AG10803 (cell line): ENCODE data around the gene KRT79.
A peak's percentile ranks its signal among the peaks of the same experiment; 100 is the strongest.
"Not testable (repeated sequence)": the region's sequence is repeated elsewhere in the genome, so short reads cannot be mapped to it uniquely, and the experiment has no call there.

Source experiments
- DNase-seq: peaks from one replicate; pipeline ENCODE4 v3.0.0; 2010; ENCODE audit warnings: low read depth
- H3K4me3 ChIP-seq: 2 replicates; pipeline ENCODE4 v1.5.1; 2011; ENCODE audit warnings: mild to moderate bottlenecking, low read length, control low read depth
- TF ChIP-seq, protein P1 (sequence below): conservative IDR thresholded peaks from 2 replicates; pipeline ENCODE4 v1.5.1; 2011; ENCODE audit warnings: mild to moderate bottlenecking, low read length, control low read depth, inconsistent platforms

The KRT79 gene

GRCh38 chr12:52833922-52834726 is at the start of gene KRT79:
TSS of gene KRT79 (minus strand) at chr12:52834311. CDS start at chr12:52834260, 51 bp downstream.
- no peak within 1 kb of the TSS for H3K4me3 ChIP-seq
- no peak for DNase-seq
- TF ChIP-seq, protein P1, sequence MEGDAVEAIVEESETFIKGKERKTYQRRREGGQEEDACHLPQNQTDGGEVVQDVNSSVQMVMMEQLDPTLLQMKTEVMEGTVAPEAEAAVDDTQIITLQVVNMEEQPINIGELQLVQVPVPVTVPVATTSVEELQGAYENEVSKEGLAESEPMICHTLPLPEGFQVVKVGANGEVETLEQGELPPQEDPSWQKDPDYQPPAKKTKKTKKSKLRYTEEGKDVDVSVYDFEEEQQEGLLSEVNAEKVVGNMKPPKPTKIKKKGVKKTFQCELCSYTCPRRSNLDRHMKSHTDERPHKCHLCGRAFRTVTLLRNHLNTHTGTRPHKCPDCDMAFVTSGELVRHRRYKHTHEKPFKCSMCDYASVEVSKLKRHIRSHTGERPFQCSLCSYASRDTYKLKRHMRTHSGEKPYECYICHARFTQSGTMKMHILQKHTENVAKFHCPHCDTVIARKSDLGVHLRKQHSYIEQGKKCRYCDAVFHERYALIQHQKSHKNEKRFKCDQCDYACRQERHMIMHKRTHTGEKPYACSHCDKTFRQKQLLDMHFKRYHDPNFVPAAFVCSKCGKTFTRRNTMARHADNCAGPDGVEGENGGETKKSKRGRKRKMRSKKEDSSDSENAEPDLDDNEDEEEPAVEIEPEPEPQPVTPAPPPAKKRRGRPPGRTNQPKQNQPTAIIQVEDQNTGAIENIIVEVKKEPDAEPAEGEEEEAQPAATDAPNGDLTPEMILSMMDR, result no peak

DNA sequence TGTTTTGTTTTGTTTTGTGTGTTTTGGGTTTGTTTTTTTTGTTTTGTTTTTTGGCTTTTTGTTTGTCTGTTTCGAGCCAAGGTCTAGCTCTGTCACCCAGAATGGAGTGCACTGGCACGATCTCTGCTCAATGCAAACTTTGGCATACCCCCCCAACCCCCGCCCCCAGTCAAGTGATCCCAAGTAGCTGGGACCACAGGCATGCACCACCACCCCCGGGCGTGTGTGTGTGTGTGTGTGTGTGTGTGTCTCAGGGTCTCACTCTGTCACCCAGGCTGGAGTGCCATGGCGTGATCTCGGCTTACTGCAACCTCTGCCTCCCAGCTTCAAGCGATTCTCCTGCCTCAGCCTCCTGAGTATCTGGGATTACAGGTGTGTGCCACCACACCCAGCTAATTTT is 46.4 kb upstream of the KRT79 start:
- DNase-seq, H3K4me3 ChIP-seq: not testable (repeated sequence)

DNA sequence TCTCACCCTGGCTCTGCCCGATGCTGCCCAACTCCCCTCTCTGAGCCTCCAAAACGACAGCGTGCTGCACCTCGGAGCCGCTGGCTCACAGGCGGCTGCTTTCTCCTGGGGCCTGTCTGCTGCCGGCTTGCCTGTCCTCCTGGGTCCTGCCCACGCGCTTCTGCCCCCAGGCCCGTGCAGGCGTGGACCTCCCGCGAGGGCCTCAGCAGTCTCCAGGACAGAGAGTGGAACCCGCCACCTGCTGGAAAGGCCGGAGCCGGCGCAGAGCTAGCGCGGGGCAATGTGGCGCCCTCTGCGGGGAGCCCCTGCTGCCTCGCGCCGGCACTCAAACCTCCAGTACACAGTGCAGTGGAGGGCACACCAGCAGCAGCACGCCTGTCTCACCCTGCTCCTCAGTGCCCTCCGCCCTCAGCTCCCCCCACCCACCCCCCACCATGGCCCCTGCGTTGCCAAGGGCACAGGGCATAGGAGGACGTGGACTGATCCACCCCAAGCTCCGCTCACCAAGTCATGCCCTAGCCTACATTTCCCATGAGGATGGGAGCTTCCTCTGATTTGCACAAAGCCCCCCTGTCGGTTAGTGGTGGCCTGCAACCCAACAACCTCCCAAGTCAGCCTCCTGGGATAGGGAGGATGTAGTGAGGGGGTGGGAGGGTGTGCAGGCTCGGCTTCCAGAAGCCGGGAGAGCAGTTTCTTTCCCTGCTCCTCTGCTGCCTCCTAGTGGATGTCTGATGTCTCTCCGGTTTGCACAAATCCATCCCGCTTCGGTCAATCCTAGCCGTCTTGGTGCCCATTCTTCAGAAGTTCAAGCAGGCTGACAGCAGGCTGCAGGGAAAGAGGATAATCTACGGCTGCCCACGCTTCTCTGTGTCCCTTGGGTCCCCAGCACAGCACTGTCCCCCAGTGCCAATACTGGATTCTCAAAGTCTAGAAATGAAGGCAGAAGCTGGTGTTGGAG is 45.6 kb upstream of the KRT79 start:
- peak; percentile 82 for DNase-seq
- H3K4me3 ChIP-seq, result peak overlapping the region; percentile 40
- TF ChIP-seq, protein P1, result peak; percentile 92

DNA sequence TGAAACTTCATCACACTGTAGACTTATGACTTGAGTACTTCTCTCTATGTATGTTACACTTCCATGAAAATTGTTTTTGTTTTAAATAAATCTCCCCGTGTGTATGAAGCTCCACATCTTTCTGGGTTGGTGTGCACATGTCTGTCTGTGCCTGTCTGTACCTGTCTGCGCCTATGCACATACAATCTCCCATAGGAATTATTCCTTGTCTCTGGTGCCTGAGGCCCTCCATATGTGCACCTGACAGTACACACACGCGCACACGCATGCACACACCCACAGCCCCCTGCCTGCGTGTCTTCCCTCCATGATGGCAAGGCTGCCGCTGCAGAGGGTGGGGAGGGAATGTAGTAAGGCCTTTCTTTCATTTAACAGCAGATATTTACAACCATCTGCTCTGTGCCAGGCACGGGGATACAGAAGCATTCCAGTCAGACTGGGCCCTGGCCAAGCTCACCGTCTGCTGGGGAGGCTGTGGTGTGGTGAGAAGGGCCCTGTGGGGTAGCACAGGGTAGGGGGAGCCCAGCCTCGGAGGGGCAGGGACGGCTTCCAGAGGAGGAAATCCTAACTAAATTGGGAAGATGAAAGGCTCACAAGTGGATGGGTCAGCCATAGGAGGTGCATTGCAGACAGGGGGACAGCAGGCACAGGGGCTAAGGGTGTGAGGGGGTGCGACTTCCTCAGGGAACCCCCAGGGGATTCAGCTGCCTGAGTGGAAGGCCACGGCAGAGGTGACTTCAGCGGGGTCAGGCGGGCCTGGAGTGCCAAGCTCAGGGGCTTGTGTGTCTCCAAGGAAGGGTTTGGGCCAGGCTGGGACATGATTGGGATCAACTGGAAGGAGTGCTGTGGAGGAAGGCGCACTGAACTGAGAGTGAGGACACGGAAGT is 44.6 kb upstream of the KRT79 start:
- H3K4me3 ChIP-seq, result no peak overlapping the region
- TF ChIP-seq, protein P1, result no peak
- no peak for DNase-seq

DNA sequence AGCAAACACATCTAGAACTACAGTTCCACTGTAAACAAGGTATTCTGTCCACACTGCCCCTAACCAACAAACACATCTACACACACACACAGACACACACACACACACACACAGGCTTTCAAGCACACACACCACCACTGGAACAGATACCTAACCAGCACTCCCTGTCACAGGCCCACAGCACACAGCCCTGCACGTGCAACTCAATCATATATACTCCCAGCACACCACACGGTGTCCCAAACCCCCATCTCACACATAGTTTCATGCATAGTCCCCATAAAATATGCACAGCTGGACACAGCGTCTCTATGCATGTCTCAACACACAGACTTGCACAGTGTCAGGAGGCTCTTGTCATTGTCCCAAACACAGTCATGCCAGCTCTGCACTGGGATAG is 43.1 kb upstream of the KRT79 start:
- DNase-seq, result no peak
- no peak overlapping the region for H3K4me3 ChIP-seq
- TF ChIP-seq, protein P1, result no peak

GRCh38 chr12:52876372-52876771 is 42.3 kb upstream of the KRT79 start:
- DNase-seq, result no peak
- H3K4me3 ChIP-seq, result no peak overlapping the region
- TF ChIP-seq, protein P1, result no peak
